ENCODE measurements around the gene TSPEAR. TPM values are rescaled to one million over a fixed set of nuclear protein-coding genes. Genes with fewer than 3 reads are reported as not detected.

The TSPEAR gene
- total and polyA plus RNA-seq, 3 donors from 2014 or later = 0.53 to 0.62 (median 0.55) TPM

GRCh38 chr21:44702973-44703730 lies 8.2 kb downstream of the TSPEAR start:
- H3K4me1 ChIP-seq = no peaks in the 10 kb centered on the region
- intact Hi-C loops (cut with DNase I; ENCODE audit: low total_unique reads) = no loop called here
- H3K27me3 ChIP-seq = no peaks in the 10 kb centered on the region

GRCh38 chr21:44702111-44702972 lies 9.0 kb downstream of the TSPEAR start:
- no peaks in the 10 kb centered on the region for H3K27me3 ChIP-seq
- no peaks in the 10 kb centered on the region for H3K9me3 ChIP-seq
- TF ChIP-seq POLR2A (IDR thresholded peaks at IDR 0.05) (no peak), CTCF (IDR thresholded peaks at IDR 0.05) (no peak)
- H3K4me1 ChIP-seq = no peaks in the 10 kb centered on the region
- WGBS, 2 donors = 81 to 83% methylated on average over 10 to 21 of the region's 22 CpGs
- intact Hi-C loops (cut with DNase I; ENCODE audit: low total_unique reads) = no loop called here
- peak; percentile 6 for DNase-seq
- no peaks in the 10 kb centered on the region for H3K36me3 ChIP-seq (ENCODE audit: low read depth, missing control alignments)
- no peak overlapping the region for H3K27ac ChIP-seq
- no peak overlapping the region for H3K4me3 ChIP-seq

More at GRCh38 chr21:44702973-44703730, 8.2 kb downstream of the TSPEAR start:
- no peak for TF ChIP-seq CTCF (IDR thresholded peaks at IDR 0.05)
- TF ChIP-seq POLR2A (IDR thresholded peaks at IDR 0.05) = no peak
- DNase-seq = peak; percentile 9
- WGBS, 2 donors = 63 to 67% methylated on average over 14 to 16 of the region's 16 CpGs
- Histone ChIP-seq H3K9me3 (no peaks in the 10 kb centered on the region), H3K36me3 (ENCODE audit: low read depth, missing control alignments) (no peaks in the 10 kb centered on the region), H3K4me3 (no peak overlapping the region), H3K27ac (no peak overlapping the region)

- Histone ChIP-seq H3K4me3 (no peak overlapping the region), H3K4me1 (no peaks in the 10 kb centered on the region), H3K36me3 (ENCODE audit: low read depth, missing control alignments) (no peaks in the 10 kb centered on the region), H3K27ac (no peak overlapping the region), H3K9me3 (no peaks in the 10 kb centered on the region), H3K27me3 (no peaks in the 10 kb centered on the region)
- 36 to 73% methylated on average over 11 to 12 of the region's 12 CpGs for WGBS, 2 donors
- intact Hi-C loops (cut with DNase I; ENCODE audit: low total_unique reads) = no loop called here
- TF ChIP-seq CTCF (IDR thresholded peaks at IDR 0.05) = no peak
- no peak for TF ChIP-seq POLR2A (IDR thresholded peaks at IDR 0.05)
- peak; percentile 5 for DNase-seq
Measured at GRCh38 chr21:44701541-44701940, 9.8 kb downstream of the TSPEAR start.

GRCh38 chr21:44701023-44701400 lies 10.4 kb downstream of the TSPEAR start:
- intact Hi-C loops (cut with DNase I; ENCODE audit: low total_unique reads) = no loop called here
- Histone ChIP-seq H3K9me3 (no peaks in the 10 kb centered on the region), H3K4me1 (no peaks in the 10 kb centered on the region), H3K27ac (no peak overlapping the region), H3K27me3 (no peaks in the 10 kb centered on the region), H3K4me3 (no peak overlapping the region), H3K36me3 (ENCODE audit: low read depth, missing control alignments) (no peaks in the 10 kb centered on the region)
- DNase-seq = no peak
- TF ChIP-seq POLR2A (IDR thresholded peaks at IDR 0.05) (no peak), CTCF (IDR thresholded peaks at IDR 0.05) (no peak)
- 77 to 78% methylated on average over 14 of the region's 14 CpGs for WGBS, 2 donors

All from testis (tissue), 3 donors.